GM03348 (cell line): Measurements from ENCODE around the gene UBN1.
A peak's percentile ranks its signal among the peaks of the same experiment; 100 is the strongest.

Source experiments
- DNase-seq: peaks from one replicate; pipeline ENCODE4 v3.0.0; 2012; ENCODE audit warnings: low spot score

The UBN1 gene

GRCh38 chr16:4825196-4825595 lies 22.1 kb upstream of the UBN1 start:
- no peak for DNase-seq

DNA sequence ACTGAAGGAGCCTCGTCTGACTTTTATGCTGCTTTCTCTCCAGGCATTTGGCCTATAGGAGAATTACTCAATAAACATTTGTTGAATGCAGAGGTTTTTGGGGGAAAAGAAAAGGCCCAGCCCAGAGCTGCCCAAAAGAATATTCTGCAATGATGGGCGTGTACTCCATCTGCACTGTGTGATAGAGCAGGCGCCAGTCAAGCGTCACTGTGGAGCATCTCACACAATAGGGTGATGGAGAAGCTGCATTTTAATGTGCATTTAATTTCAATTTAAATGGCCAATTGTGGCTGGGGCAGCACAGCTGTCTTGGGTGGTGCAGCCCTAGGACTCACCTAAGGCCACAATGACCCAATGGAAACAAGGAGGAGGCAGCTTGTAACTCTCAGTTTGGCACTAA lies 20.8 kb upstream of the UBN1 start:
- no peak for DNase-seq

- no peak for DNase-seq
Measured at GRCh38 chr16:4826980-4827379, 20.3 kb upstream of the UBN1 start.

DNA sequence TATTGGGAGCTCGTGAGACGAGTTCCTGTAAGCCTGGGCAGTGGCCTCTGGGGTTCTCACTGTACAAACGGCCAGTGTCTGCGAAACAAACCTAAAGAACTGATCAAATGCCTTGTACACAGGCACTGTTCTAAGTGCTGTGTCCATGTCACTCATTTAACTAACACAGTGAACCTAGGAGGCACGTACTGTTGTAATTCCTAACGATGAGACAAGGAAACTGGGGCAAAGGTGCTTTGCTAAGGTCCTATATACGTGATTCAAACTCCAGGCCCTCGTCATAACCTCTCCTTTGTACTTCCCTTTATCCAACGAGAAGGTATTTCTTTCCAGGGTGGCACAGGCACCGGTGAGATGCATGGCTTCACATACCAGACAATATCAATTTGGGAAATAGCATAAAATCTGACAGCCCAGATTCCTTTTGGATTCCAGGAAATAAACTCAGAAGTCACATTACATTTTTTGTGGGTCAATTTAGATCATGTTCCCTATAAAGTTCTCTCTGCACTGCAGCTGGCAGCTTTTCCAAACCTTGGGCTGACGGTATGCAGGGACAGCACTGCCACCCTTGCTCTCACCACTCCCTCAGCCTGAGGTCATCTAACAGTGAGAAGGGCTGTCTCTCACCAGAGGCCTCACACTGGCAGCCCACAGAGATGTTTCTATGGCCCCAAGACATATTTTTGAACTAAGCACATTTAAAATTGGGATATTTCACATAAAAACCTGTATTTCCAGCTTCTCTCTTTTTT lies 18.5 kb upstream of the UBN1 start:
- no peak for DNase-seq

DNA sequence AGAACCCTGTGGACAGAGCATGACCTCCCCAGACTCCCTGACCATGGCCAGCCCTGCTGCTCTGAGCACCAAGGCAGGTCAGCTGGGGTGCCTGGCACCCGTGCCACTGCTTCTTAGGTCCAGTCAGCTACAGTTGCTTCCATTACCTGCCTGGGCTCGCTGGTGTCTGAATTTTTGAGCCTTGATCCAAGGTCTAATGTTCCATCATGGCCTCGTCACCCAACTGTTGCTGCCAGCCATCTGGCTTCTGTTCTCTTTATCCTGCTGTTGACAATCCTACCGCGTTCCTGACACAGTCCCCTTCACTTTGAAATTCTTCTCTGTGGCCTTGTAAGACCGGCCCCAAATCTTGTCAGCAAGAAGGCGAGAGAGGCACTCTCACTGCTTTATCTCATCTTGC lies 16.9 kb upstream of the UBN1 start:
- DNase-seq = no peak

DNA sequence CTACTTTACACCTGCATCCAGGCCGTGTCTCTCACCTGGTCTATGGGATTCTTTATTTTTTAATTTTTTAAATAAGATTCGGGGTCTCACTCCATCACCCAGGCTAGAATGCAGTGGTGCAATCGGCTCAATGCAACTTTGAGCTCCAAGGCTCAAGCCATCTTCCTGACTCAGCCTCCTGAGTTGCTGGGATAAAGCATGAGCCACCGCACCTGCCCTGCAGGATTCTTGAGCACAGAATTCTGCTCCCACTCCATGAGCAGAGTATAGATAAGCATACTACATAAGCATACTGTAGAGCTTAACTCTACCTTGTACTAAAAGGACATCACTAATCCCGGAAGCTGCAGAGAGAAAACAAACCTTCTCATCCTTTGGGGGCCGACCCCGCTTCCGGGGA lies 15.7 kb upstream of the UBN1 start:
- DNase-seq = no peak

DNA sequence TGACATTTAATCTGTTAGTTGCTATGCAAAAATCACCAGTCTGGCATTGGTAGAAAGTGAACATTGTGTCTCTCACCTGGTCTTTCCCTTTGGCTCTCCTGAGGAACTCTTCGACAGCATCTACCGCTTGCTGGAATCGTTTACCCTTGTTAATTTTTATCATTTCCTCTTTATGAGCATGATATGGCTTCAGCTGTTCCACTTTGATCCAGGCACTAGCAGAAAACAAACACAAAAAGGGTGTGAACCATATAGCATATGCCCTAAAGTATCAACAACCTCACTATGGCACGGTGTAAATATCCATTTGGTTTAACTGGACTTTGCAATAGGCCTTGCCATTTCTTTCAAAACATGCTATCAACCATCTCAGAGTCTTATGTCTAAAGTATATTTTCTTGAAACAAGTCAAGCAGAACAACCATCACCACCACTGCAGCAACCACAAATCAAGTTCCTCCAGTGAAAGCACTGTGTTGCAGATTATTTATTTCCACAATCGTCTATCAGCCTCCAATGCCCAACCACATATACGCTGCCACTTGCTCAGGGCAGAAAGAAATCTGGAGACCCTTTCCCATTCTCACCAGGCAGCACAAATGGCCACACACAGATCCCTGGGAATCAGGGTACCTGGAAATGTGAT lies 14.5 kb upstream of the UBN1 start:
- no peak for DNase-seq

DNA sequence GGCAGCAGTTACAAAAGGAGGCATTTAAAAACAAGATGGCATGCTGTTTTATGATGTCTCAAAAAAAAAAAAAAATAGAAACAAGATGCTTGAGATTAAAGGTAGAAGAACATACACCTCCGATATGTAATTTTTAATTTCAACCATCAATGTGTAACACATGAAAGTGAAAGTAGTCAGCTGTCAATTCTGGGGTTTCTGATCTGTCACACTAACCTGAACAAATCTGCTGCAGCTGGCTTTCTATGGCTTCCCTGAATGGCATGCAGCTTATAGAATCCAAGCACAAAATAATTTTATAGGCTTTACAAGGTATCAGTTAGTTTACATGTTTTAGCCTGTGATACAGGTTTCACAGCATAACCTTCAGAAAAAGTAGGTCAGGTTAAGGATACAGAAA lies 13.7 kb upstream of the UBN1 start:
- no peak for DNase-seq

- no peak for DNase-seq
Measured at GRCh38 chr16:4836727-4837126, 10.6 kb upstream of the UBN1 start.

DNA sequence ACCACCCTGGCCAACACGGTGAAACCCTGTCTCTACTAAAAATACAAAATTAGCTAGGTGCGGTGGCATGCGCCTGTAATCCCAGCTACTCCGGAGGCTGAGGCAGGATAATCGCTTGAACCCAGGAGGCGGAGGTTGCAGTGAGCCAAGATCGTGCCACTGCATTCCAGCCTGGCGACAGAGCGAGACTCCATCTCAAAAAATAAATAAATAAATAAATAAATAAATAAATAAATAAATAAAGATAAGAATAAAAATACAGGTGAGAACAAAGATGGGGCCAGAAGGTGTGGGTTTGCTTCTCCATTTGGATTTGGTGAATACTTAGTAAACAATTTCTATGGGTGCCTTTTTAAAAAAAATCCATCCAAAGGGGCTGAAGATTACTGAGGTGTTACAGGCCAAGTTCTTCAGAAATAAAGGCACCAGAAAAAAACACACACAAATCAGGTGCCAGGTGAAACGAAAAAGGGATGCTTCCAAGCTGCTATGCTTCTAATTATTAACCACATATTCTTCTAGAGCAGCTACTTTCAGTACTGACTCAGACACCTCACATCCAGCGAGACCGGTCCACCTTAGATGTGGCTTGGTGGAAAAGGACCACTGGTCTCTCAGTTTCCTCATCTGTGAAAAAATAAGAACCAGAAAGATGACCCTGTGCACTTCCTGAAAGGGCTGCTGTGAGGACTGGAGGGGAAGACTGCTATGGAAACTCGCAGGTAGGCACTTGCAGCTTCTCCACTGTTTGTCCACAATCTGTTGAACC lies 9.4 kb upstream of the UBN1 start:
- no peak for DNase-seq

- DNase-seq = no peak
Measured at GRCh38 chr16:4839942-4840341, 7.3 kb upstream of the UBN1 start.

DNA sequence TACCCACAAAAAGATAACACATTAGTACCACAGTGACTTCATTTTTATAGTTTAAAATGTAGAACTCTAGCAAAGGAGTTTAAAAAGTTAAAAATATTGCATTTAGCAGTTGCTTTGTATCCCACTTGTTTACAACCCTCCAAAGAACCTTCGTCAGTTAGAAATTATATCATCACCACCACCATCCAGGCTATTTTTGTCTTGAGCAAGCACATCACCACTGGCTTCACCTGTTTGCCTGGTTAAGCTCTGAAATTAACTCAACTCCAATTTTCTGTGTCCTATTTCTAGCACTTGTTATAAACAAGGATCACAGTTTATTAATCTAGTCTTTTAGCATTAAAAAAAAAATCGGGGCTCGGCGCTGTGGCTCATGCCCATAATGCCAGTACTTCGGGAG lies 6.3 kb upstream of the UBN1 start:
- no peak for DNase-seq

- DNase-seq = peak; percentile 64
Measured at GRCh38 chr16:4846503-4846900, 779 bp upstream of the UBN1 start.

DNA sequence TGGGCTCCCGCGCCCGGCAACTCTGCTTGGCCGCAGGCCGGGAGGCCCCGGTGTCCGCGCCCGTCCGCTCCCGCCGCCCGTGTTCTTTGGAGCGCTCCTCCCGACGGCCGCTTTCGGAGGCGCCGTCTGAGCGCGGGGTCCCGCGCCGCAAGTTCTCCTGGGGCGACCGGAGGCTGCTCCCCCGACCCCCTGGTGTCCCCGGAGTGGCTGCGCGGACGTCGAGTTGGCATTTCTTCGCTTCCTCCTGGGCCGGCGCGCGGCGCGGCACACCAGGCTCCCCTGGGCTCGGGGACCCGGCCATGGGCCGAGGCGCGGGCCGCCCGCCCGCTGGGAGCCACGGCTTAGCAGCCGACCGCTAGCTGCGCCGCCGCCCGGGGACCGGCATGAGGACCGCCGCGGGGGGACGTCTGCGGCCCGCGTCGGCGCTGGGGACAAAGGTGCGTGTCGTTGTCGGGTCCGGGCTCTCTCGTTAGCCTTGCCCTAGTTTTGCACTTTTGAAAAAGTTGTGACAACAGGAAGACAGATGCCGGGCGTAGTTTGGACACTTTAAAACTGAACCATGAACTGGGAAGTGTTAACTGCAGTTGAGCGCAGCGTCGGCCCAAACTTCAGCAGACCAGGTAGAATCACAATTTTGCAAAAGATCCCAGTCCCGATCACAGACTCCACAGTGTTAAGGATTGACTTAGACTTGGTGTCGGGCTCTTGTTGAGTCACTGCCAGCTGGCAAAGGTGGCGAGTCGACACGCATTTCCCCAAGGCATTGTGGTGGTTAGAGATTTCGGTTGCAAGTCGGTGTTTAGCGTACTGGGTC lies 700 bp downstream of the UBN1 start:
- peak; percentile 64 for DNase-seq

GRCh38 chr16:4850211-4850610 lies 2.9 kb downstream of the UBN1 start:
- peak; percentile 33 for DNase-seq

- DNase-seq = peak; percentile 63
Measured at GRCh38 chr16:4852221-4852872, 5.1 kb downstream of the UBN1 start.

- no peak for DNase-seq
Measured at GRCh38 chr16:4855371-4855770, 8.1 kb downstream of the UBN1 start.

- no peak for DNase-seq
Measured at GRCh38 chr16:4855804-4856203, 8.5 kb downstream of the UBN1 start.

DNA sequence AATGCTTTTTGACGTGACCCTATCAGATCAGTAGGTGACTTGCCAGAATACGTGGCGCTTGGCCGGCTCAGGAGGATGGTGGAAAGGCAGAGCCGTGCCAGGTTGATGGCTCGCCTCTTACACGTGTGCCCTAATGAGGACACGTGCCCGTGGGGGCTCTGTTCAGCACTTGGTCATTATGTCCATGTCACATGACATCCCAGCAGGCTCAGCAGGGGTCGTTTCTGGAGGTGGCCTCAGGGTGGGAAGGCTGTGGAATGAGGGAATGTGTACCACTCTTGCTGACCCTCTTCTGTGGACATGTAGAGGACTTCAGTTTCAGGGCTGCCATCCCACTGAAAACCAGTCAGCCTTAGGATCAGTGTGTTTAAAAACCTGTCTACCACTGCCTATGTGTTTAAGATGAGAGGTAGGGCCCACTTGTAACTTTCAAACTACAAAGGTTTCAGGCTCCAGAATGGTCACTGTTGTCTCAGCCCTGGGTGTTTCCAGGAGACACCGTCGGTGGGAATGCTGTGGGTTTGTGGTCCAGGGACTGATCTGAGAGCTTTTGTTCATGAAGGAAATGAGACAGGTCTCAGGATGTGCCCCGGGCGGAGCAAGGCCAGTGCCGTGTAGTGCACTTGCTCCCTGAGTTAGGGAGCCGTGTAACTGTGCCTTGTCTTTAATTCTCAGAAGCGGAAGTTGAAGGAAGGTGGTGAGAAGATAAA lies 12.1 kb downstream of the UBN1 start:
- DNase-seq = no peak

DNA sequence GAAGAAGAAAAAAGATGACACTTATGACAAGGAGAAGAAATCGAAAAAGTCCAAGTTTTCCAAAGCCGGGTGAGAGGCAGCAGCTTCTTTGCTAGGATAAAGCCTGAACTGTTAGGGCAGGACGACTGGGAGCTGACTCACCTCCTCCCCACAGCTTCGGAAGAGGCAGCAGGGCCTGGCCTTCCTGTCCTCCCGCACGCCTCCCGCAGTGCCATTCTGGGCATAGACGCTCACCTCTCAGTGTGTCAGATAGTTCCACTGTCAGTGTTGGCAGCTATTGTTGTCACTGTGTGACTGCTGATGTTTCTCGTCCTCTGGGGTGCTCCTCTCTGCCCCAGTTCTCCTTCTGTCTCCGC lies 12.6 kb downstream of the UBN1 start:
- no peak for DNase-seq

DNA sequence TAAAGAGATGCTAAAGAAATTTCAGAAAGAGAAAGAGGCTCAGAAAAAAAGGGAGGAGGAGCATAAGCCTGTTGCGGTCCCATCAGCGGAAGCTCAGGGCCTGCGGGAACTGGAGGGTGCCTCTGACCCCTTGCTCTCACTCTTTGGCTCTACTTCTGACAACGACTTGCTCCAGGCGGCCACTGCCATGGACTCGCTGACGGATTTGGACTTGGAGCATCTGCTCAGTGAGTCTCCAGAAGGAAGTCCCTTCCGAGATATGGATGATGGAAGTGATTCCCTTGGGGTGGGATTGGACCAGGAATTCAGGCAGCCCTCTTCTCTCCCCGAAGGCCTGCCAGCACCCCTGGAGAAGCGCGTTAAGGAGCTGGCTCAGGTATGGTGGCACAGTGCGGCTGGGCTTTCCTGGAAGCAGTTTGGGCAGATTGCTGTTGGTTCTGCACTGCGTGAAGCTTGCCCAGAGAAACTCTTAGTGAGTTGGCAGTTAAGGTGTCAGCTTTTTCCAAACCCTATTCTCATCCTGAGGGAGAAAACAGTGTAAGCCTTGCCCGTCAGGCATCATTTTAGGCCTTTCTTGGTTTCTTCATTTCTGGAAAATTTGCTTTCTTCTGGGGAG lies 13.6 kb downstream of the UBN1 start:
- DNase-seq = no peak
